Common myeloid progenitor, CD34-positive (primary cell): ENCODE data around the gene SEC24B.
"Not testable (repeated sequence)": the region's sequence is repeated elsewhere in the genome, so short reads cannot be mapped to it uniquely, and the experiment has no call there.

Experiments used
- CTCF ChIA-PET: fragments of 350-600 bp; sonication (Branson Sonifier 250); formaldehyde crosslinking; loops from one replicate; lab custom pipeline; 2021; ENCODE audit warnings: antibody characterized with exemption; lab: Charles Lee
- POLR2A ChIA-PET: fragments of 350-600 bp; sonication (Branson Sonifier 250); formaldehyde crosslinking; loops from one replicate; lab custom pipeline; 2021; ENCODE audit warnings: antibody characterized with exemption; lab: Charles Lee
- DNase-seq, 3 donors: peaks; one replicate each; pipeline versions ENCODE4 v3.0.0 to v3.0.0-alpha.2; 2013
- H3K27ac ChIP-seq, 2 experiments: 1 replicate in 1 of 2; 2 replicates in 1 of 2; pipeline ENCODE4 v1.7.0; 2013; ENCODE audit warnings: inconsistent platforms in 2 of 2, low read length in 2 of 2, mild to moderate bottlenecking in 2 of 2, low read depth in 1 of 2, moderate library complexity in 1 of 2; ENCODE audit not compliant: severe bottlenecking in 2 of 2, insufficient read depth in 1 of 2, poor library complexity in 1 of 2
- H3K27me3 ChIP-seq, 5 experiments: replicated peaks in 2 of 5; 1 replicate in 3 of 5; 2 replicates in 2 of 5; pipeline versions ENCODE4 v1.6.1 to v1.7.0; 2013; ENCODE audit warnings: low read length in 4 of 5, mild to moderate bottlenecking in 2 of 5, moderate library complexity in 2 of 5, inconsistent platforms in 1 of 5; ENCODE audit not compliant: insufficient read depth in 5 of 5, control insufficient read depth in 4 of 5
- H3K36me3 ChIP-seq, 4 experiments: 1 replicate in 2 of 4; 2 replicates in 2 of 4; pipeline versions ENCODE4 v1.6.1 to v1.7.0; 2013; ENCODE audit warnings: low read length in 3 of 4, control low read depth in 1 of 4, mild to moderate bottlenecking in 1 of 4; ENCODE audit not compliant: control insufficient read depth in 4 of 4, insufficient read depth in 4 of 4
- H3K4me1 ChIP-seq, 4 experiments: 1 replicate in 3 of 4; 2 replicates in 1 of 4; pipeline versions ENCODE4 v1.6.1 to v1.7.1; 2013; ENCODE audit warnings: low read length in 3 of 4, mild to moderate bottlenecking in 3 of 4, control low read depth in 1 of 4, inconsistent platforms in 1 of 4, moderate library complexity in 1 of 4; ENCODE audit not compliant: control insufficient read depth in 4 of 4, insufficient read depth in 4 of 4; ENCODE audit errors: control extremely low read depth in 1 of 4
- H3K4me3 ChIP-seq, 7 experiments: 1 replicate in 4 of 7; 2 replicates in 3 of 7; pipeline versions ENCODE4 v1.5.1 to v1.7.0; 2013; ENCODE audit warnings: mild to moderate bottlenecking in 7 of 7, low read length in 6 of 7, moderate library complexity in 6 of 7, inconsistent platforms in 2 of 7, low read depth in 2 of 7, control low read depth in 1 of 7; ENCODE audit not compliant: insufficient read depth in 4 of 7, control insufficient read depth in 1 of 7; ENCODE audit errors: extremely low read depth in 1 of 7
- H3K9me3 ChIP-seq, 5 experiments: 1 replicate in 4 of 5; 2 replicates in 1 of 5; pipeline versions ENCODE4 v1.6.1 to v1.7.1; 2013; ENCODE audit warnings: low read length in 4 of 5, mild to moderate bottlenecking in 2 of 5, inconsistent platforms in 1 of 5, low read depth in 1 of 5, moderate library complexity in 1 of 5; ENCODE audit not compliant: control insufficient read depth in 4 of 5, insufficient read depth in 2 of 5; ENCODE audit errors: control extremely low read depth in 1 of 5
- WGBS: methylation state at CpG from one replicate; pipeline ENCODE4 v1.1.5; 2013; ENCODE audit not compliant: insufficient coverage; 5-methylcytosine and 5-hydroxymethylcytosine counted together

SEC24B gene

GRCh38 chr4:109578846-109579245, 145.2 kb downstream of the SEC24B start:
- Histone ChIP-seq H3K4me1 (peaks cover 2 to 12% (median 9%) of the 10 kb centered on the region in 4 experiments), H3K27me3 (no peaks in the 10 kb centered on the region), H3K27ac (no peak overlapping the region), H3K9me3 (peaks cover 0 to 2% (median 0%) of the 10 kb centered on the region in 5 experiments), H3K4me3 (no peak overlapping the region), H3K36me3 (no peaks in the 10 kb centered on the region)
- CTCF ChIA-PET = interaction anchor here (0.9 kb wide), 1 partner anchor 11 kb away, joined by 3 read pairs; no protein-coding TSS in a partner anchor
- 95% methylated on average over 2 of the region's 3 CpGs for WGBS
- POLR2A ChIA-PET = no interaction called here
- DNase-seq = no peak

GRCh38 chr4:109579997-109580396, 146.4 kb downstream of the SEC24B start:
- CTCF ChIA-PET, H3K9me3 ChIP-seq, POLR2A ChIA-PET, H3K36me3 ChIP-seq, DNase-seq, H3K4me3 ChIP-seq, H3K27me3 ChIP-seq, H3K27ac ChIP-seq, H3K4me1 ChIP-seq: not testable (repeated sequence)
- no CpG with 5 or more reads among the region's 5 CpGs for WGBS

- Histone ChIP-seq H3K4me1 (peaks cover 0 to 6% (median 5%) of the 10 kb centered on the region in 4 experiments), H3K9me3 (peaks cover 0 to 3% (median 0%) of the 10 kb centered on the region in 5 experiments), H3K27ac (no peak overlapping the region), H3K27me3 (no peaks in the 10 kb centered on the region), H3K4me3 (no peak overlapping the region), H3K36me3 (no peaks in the 10 kb centered on the region)
- WGBS = 64% methylated on average over 3 of the region's 4 CpGs
- POLR2A ChIA-PET = no interaction called here
- DNase-seq = peak in 2 of 3 donors; percentile 31 to 55
- CTCF ChIA-PET = interaction anchor here (1.0 to 1.1 kb wide), 2 partner anchors 11 to 13 kb away, joined by 3 read pairs; no protein-coding TSS in a partner anchor
These were observed 154.6 kb downstream of the SEC24B start for GRCh38 chr4:109588176-109588575.

GRCh38 chr4:109589119-109589518, 155.5 kb downstream of the SEC24B start:
- CTCF ChIA-PET = no interaction called here
- no peak overlapping the region for H3K27ac ChIP-seq
- WGBS = 86% methylated on average over 2 of the region's 2 CpGs

GRCh38 chr4:109589605-109590004, 156.0 kb downstream of the SEC24B start:
- DNase-seq = no peak
- CTCF ChIA-PET = interaction anchor here (1.4 kb wide), 1 partner anchor 11 kb away, joined by 3 read pairs; no protein-coding TSS in a partner anchor
- Histone ChIP-seq H3K4me3 (no peak overlapping the region), H3K27me3 (no peaks in the 10 kb centered on the region), H3K36me3 (no peaks in the 10 kb centered on the region), H3K4me1 (peaks cover 0 to 6% (median 5%) of the 10 kb centered on the region in 4 experiments), H3K27ac (no peak overlapping the region), H3K9me3 (peaks cover 0 to 3% (median 0%) of the 10 kb centered on the region in 5 experiments)
- WGBS = no CpG with 5 or more reads among the region's 2 CpGs
- POLR2A ChIA-PET = no interaction called here

More at GRCh38 chr4:109589119-109589518, 155.5 kb downstream of the SEC24B start:
- Histone ChIP-seq H3K9me3 (peaks cover 0 to 3% (median 0%) of the 10 kb centered on the region in 5 experiments), H3K27me3 (no peaks in the 10 kb centered on the region), H3K4me1 (peaks cover 0 to 6% (median 5%) of the 10 kb centered on the region in 4 experiments), H3K4me3 (no peak overlapping the region), H3K36me3 (no peaks in the 10 kb centered on the region)
- no peak for DNase-seq
- POLR2A ChIA-PET = no interaction called here
